Measurements from ENCODE around the gene ETFA.

Gene ETFA

DNA sequence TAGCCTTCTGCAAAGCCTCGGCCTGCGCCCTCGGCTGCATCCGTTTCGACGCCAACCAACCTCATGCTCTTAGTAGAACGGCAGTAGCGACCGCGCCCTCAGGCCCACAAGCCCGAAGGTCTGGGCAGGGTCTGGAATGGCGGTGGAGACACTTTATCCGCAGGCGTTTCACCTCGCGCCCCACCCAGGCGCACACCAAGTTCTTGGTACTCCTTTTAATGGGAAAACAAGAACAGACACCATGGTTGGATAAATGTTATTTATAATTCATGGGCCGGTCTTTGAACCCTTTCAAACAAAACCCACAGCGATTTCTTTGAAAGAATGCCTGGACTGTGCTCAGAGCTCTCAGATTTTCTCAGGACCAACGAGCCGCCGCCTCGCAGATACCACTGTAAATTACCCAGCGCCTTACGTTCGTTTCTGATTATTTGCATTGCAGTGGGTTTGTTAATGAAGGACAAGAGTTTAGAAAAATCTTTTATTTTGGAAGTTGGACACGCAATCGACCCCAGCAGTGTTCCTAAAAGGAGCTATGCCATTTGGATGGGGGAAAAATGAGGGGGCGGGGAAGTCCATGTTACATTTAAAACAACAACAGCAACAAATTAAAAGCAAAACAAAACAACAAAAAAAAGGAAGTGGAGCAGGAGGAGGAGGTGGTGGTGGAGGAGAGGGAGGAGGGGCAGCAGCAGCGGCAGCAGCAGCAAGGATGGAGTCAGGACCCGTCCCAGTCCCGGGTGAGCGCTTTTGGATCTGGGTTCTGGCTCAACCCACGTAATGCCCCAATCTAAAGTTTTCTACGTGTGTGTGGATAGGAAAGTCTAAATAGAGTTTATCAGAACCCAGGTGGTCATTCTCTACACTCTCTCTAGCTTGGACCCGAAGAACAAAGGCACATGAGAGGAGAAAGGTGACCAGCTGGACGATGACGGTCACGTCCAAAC is 24.3 kb upstream of the ETFA start:
- Histone ChIP-seq H3K4me1 (ENCODE audit: control insufficient read depth in 1 of 2, insufficient read depth in 2 of 2, low read length in 2 of 2) (peaks cover 17 to 49% of the 10 kb centered on the region in 2 donors), H3K27ac (ENCODE audit: low read depth, low read length) (no peak overlapping the region), H3K9me3 (ENCODE audit: control insufficient read depth in 1 of 2, low read length in 2 of 2) (no peaks in the 10 kb centered on the region), H3K9ac (ENCODE audit: low read depth in 1 of 2, low read length in 2 of 2) (no peak overlapping the region), H3K36me3 (ENCODE audit: control insufficient read depth in 1 of 2, insufficient read depth in 2 of 2, low read length in 2 of 2) (no peaks in the 10 kb centered on the region), H3K4me3 (ENCODE audit: low read depth in 1 of 2, low read length in 2 of 2) (peak overlapping the region; percentile 5 to 62), H3K27me3 (ENCODE audit: control insufficient read depth in 1 of 2, insufficient read depth in 2 of 2, low read length in 2 of 2) (peaks cover 70 to 72% of the 10 kb centered on the region in 2 donors)

DNA sequence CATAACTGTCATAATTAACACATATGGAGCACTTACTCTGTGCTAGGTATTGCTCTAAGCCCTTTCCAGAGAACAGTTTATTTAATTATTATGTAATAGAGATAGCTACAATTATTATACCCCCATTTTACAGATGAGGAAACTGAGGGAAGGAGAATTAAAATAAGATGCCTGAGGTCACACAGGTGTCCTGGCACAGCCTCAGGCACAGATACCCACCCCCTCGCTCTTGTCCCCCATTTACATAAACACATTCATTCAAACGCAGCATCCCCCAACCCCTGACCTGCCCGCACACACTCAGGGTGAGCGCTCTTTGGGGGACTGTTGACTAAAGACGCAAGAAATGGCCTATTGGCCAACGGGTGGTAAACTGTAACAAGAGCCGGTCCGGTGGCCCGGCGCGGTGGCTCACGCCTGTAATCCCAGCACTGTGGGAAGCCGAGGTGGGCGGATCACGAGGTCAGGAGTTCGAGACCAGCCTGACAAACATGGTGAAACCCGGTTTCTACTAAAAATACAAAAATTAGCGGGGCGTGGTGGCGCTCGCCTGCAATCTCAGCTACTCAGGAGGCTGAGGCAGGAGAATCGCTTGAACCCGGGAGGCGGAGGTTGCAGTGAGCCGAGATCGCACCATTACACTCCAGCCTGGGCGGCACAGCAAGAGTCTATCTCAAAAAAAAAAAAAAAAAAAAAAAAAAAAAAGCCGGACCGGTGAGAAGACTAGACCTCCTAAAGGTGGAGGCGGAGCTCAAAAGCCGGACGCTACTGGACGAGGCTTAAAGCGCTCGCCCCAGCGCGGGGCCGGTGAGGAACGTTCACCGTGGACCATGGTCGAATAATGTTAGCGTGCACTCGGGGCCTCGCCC is 23.4 kb upstream of the ETFA start:
- Histone ChIP-seq H3K27me3 (ENCODE audit: control insufficient read depth in 1 of 2, insufficient read depth in 2 of 2, low read length in 2 of 2) (peaks cover 62 to 63% of the 10 kb centered on the region in 2 donors), H3K9ac (ENCODE audit: low read depth in 1 of 2, low read length in 2 of 2) (no peak overlapping the region), H3K4me3 (ENCODE audit: low read depth in 1 of 2, low read length in 2 of 2) (peak overlapping the region in 1 of 2 donors; percentile 62), H3K9me3 (ENCODE audit: control insufficient read depth in 1 of 2, low read length in 2 of 2) (no peaks in the 10 kb centered on the region), H3K4me1 (ENCODE audit: control insufficient read depth in 1 of 2, insufficient read depth in 2 of 2, low read length in 2 of 2) (peaks cover 13 to 40% of the 10 kb centered on the region in 2 donors), H3K27ac (ENCODE audit: low read depth, low read length) (no peak overlapping the region), H3K36me3 (ENCODE audit: control insufficient read depth in 1 of 2, insufficient read depth in 2 of 2, low read length in 2 of 2) (no peaks in the 10 kb centered on the region)

DNA sequence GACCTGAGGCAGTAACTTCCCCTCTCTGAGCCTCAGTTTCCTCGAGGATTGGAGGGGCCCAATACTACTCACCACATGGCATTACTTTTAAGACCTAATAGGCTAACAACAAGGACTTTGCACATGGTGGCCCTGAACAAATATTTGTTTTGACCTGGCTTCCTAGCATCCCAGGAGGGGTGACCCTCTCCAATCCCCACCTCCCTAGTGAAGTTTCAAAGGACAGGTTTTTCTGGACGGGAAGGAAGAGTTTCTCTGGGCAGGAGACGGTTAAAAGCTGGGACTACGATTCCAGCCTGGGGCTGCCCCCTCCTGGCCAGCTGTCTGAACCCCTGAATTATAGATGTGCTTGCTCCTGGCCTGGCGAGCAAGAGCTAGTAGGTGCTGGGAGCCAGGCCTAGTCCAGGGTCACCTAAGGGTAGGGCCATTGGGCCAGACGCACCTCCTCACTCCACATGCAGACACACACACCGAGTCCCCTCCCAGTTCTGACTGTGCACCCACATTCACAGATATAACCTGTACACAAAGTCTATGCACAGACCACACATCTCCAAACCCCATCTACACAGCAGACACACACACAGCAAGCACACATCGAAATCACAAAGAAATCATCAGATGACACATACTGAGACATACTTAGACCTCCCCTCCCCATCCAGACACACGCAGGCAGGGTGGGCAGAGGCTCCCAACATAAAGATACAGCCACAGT is 22.6 kb upstream of the ETFA start:
- Histone ChIP-seq H3K36me3 (ENCODE audit: control insufficient read depth in 1 of 2, insufficient read depth in 2 of 2, low read length in 2 of 2) (no peaks in the 10 kb centered on the region), H3K27ac (ENCODE audit: low read depth, low read length) (no peak overlapping the region), H3K27me3 (ENCODE audit: control insufficient read depth in 1 of 2, insufficient read depth in 2 of 2, low read length in 2 of 2) (peaks cover 54 to 55% of the 10 kb centered on the region in 2 donors), H3K4me3 (ENCODE audit: low read depth in 1 of 2, low read length in 2 of 2) (no peak overlapping the region), H3K4me1 (ENCODE audit: control insufficient read depth in 1 of 2, insufficient read depth in 2 of 2, low read length in 2 of 2) (peaks cover 13 to 34% of the 10 kb centered on the region in 2 donors), H3K9me3 (ENCODE audit: control insufficient read depth in 1 of 2, low read length in 2 of 2) (no peaks in the 10 kb centered on the region), H3K9ac (ENCODE audit: low read depth in 1 of 2, low read length in 2 of 2) (no peak overlapping the region)

DNA sequence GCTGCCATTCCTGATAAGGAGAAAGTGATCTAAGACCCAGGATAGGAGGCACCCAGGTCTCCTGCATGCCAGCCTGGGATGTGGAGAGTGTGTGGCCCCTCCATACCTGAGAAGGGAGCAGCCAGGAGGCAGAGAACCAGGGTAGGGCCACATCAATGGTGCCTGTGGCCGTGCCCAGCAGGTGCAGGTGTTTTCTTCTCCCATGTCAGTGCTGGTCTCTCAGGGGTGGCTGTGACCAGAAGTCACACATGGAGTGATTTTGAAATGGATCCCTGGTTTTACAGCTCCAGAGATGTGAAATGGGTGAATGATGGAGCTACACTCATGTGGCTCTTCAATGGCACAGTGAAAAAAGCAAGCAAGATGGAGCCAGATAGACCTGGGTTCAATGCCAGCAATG is 22.0 kb upstream of the ETFA start:
- Histone ChIP-seq H3K4me3 (ENCODE audit: low read depth in 1 of 2, low read length in 2 of 2) (no peak overlapping the region), H3K36me3 (ENCODE audit: control insufficient read depth in 1 of 2, insufficient read depth in 2 of 2, low read length in 2 of 2) (no peaks in the 10 kb centered on the region), H3K4me1 (ENCODE audit: control insufficient read depth in 1 of 2, insufficient read depth in 2 of 2, low read length in 2 of 2) (peaks cover 13 to 29% of the 10 kb centered on the region in 2 donors), H3K27ac (ENCODE audit: low read depth, low read length) (no peak overlapping the region), H3K27me3 (ENCODE audit: control insufficient read depth in 1 of 2, insufficient read depth in 2 of 2, low read length in 2 of 2) (peaks cover 48 to 50% of the 10 kb centered on the region in 2 donors), H3K9me3 (ENCODE audit: control insufficient read depth in 1 of 2, low read length in 2 of 2) (no peaks in the 10 kb centered on the region), H3K9ac (ENCODE audit: low read depth in 1 of 2, low read length in 2 of 2) (no peak overlapping the region)

DNA sequence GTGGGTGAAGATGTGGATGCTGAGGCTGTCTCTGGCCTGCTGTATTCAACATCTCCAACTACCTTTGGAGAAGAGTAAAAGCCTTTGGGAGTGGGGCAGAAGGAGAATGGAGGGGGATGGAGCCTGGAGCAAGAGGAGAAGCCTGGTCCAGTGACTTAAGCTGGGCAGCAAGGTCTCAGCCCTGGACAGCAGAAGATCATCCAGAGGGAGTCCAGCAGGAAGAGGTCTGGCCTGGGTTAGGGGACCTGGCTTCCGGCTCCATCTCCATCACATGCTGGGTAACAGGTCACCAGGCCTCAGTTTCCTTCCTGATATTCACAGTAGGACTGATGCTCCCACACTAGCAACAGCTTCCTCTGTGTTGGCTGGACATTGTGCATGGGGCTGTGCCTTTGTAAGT is 21.5 kb upstream of the ETFA start:
- Histone ChIP-seq H3K4me3 (ENCODE audit: low read depth in 1 of 2, low read length in 2 of 2) (no peak overlapping the region), H3K27me3 (ENCODE audit: control insufficient read depth in 1 of 2, insufficient read depth in 2 of 2, low read length in 2 of 2) (peaks cover 46 to 49% of the 10 kb centered on the region in 2 donors), H3K27ac (ENCODE audit: low read depth, low read length) (no peak overlapping the region), H3K4me1 (ENCODE audit: control insufficient read depth in 1 of 2, insufficient read depth in 2 of 2, low read length in 2 of 2) (peaks cover 9 to 26% of the 10 kb centered on the region in 2 donors), H3K9ac (ENCODE audit: low read depth in 1 of 2, low read length in 2 of 2) (no peak overlapping the region), H3K36me3 (ENCODE audit: control insufficient read depth in 1 of 2, insufficient read depth in 2 of 2, low read length in 2 of 2) (no peaks in the 10 kb centered on the region), H3K9me3 (ENCODE audit: control insufficient read depth in 1 of 2, low read length in 2 of 2) (no peaks in the 10 kb centered on the region)

DNA sequence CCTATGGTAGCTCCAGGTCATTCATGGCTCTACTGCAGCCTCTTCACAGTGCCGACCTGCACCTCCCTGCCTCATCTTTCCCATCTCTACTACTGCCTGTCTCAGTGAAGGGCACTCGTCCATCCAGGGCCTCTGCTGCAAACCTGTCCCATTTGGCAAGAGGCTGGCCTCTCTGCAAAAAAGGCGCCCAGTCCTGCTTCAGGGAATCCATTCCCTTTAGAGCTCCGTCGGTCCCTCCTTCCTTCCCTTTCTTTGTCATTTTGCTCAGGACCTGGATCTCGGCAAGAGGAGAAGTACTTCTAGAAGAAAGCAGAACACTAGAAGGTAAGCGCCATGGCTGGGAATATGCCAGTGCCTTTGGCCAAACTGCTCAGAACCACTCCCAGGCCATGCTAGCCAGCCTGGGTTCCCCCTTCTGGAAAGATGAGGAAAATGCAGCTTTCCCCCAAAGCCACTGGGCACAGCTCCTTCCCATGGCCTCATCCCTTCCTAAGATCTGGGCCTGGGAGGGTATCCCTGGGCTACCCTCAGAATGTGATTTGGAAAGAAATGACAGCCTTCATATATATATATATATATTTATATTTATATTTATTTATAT is 18.9 kb upstream of the ETFA start:
- Histone ChIP-seq H3K27me3 (ENCODE audit: control insufficient read depth in 1 of 2, insufficient read depth in 2 of 2, low read length in 2 of 2) (peaks cover 25 to 29% of the 10 kb centered on the region in 2 donors), H3K4me1 (ENCODE audit: control insufficient read depth in 1 of 2, insufficient read depth in 2 of 2, low read length in 2 of 2) (peaks cover 0 to 2% of the 10 kb centered on the region in 2 donors), H3K9ac (ENCODE audit: low read depth in 1 of 2, low read length in 2 of 2) (no peak overlapping the region), H3K27ac (ENCODE audit: low read depth, low read length) (no peak overlapping the region), H3K36me3 (ENCODE audit: control insufficient read depth in 1 of 2, insufficient read depth in 2 of 2, low read length in 2 of 2) (no peaks in the 10 kb centered on the region), H3K4me3 (ENCODE audit: low read depth in 1 of 2, low read length in 2 of 2) (no peak overlapping the region), H3K9me3 (ENCODE audit: control insufficient read depth in 1 of 2, low read length in 2 of 2) (no peaks in the 10 kb centered on the region)

DNA sequence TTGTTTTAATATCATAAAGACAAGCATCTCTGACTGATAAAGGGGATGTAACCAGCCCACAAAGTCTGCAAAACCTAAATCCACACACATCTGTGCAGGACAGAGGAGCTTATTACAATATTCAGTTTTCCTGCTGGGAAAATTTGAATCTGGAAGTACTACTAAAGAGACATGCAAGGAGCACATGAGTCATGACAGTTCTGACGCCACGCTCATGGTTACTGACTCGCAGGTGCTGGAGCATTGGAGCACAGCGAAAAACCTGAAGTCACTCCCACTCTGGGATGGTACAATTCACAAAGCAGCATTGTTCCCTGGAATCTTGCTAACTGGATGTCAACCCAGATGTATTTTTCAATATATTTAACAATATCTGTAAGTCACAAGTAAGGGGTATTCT is 17.7 kb upstream of the ETFA start:
- Histone ChIP-seq H3K4me1 (ENCODE audit: control insufficient read depth in 1 of 2, insufficient read depth in 2 of 2, low read length in 2 of 2) (no peaks in the 10 kb centered on the region), H3K4me3 (ENCODE audit: low read depth in 1 of 2, low read length in 2 of 2) (no peak overlapping the region), H3K36me3 (ENCODE audit: control insufficient read depth in 1 of 2, insufficient read depth in 2 of 2, low read length in 2 of 2) (no peaks in the 10 kb centered on the region), H3K27ac (ENCODE audit: low read depth, low read length) (no peak overlapping the region), H3K9me3 (ENCODE audit: control insufficient read depth in 1 of 2, low read length in 2 of 2) (no peaks in the 10 kb centered on the region), H3K9ac (ENCODE audit: low read depth in 1 of 2, low read length in 2 of 2) (no peak overlapping the region), H3K27me3 (ENCODE audit: control insufficient read depth in 1 of 2, insufficient read depth in 2 of 2, low read length in 2 of 2) (peaks cover 16 to 18% of the 10 kb centered on the region in 2 donors)

DNA sequence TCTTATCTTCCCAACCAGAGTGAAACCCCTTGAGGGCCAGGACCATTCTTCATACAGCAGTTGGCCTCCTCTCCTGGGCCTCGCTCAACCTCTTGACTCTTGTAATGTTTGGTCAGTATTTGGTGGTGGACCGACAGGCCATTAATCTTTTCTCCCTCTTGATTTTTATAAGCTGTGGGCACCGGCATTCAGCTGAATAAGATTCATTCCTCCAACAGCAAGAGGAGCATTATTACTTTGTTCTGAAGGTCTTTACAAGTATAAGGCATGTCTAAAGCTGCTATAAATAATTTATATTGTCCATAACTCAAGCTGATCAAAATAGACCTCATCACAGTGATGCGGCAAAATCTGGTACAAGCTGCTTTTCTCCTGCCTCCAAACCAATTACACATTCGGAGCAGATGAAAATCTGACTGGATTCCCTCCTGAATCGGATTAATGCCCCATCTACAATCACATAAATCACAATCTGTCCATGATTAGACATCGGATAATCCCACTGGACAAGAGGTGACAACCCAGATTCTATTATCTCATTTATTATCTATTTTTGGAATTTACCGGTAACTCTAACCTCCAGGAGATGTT is 16.9 kb upstream of the ETFA start:
- Histone ChIP-seq H3K9ac (ENCODE audit: low read depth in 1 of 2, low read length in 2 of 2) (no peak overlapping the region), H3K4me3 (ENCODE audit: low read depth in 1 of 2, low read length in 2 of 2) (no peak overlapping the region), H3K27ac (ENCODE audit: low read depth, low read length) (no peak overlapping the region), H3K36me3 (ENCODE audit: control insufficient read depth in 1 of 2, insufficient read depth in 2 of 2, low read length in 2 of 2) (no peaks in the 10 kb centered on the region), H3K4me1 (ENCODE audit: control insufficient read depth in 1 of 2, insufficient read depth in 2 of 2, low read length in 2 of 2) (no peaks in the 10 kb centered on the region), H3K9me3 (ENCODE audit: control insufficient read depth in 1 of 2, low read length in 2 of 2) (no peaks in the 10 kb centered on the region), H3K27me3 (ENCODE audit: control insufficient read depth in 1 of 2, insufficient read depth in 2 of 2, low read length in 2 of 2) (peaks cover 8 to 11% of the 10 kb centered on the region in 2 donors)

Measured in duodenal mucosa (tissue), 2 donors.